SK-N-SH treated with all-trans-retinoic acid at 6 μM for 48 hours (cell line): ENCODE results near the gene SUSD4.

ENCODE experiments used
- ATAC-seq: fragments of 200-7000 bp; cut with Tn5 transposase; 3 replicates; pipeline ENCODE4 v1.9.1; 2020; ENCODE audit warnings: mild to moderate bottlenecking, moderate library complexity
- ARNTL ChIP-seq: fragments of 450-650 bp; formaldehyde crosslinking; IDR thresholded peaks from 2 replicates; pipeline ENCODE4 v1.5.0; 2020; ENCODE audit warnings: low read depth, mild to moderate bottlenecking, moderate library complexity, borderline replicate concordance
- BACH2 ChIP-seq: fragments of 250-450 bp; sonication (Bioruptor Pico); IDR thresholded peaks from 2 replicates; pipeline ENCODE4 v1.9.0; 2021; ENCODE audit warnings: mild to moderate bottlenecking, borderline replicate concordance
- CSDC2 ChIP-seq: fragments of 250-450 bp; sonication (Bioruptor Pico); IDR thresholded peaks from 2 replicates; pipeline ENCODE4 v1.5.0; 2020; ENCODE audit warnings: mild to moderate bottlenecking, moderate library complexity
- ESRRG ChIP-seq: fragments of 250-450 bp; sonication (Bioruptor Pico); IDR thresholded peaks from 2 replicates; pipeline ENCODE4 v1.6.1; 2021; ENCODE audit warnings: mild to moderate bottlenecking
- GLIS3 ChIP-seq: fragments of 250-450 bp; sonication (Bioruptor Pico); IDR thresholded peaks from 2 replicates; pipeline ENCODE4 v1.5.0; 2020; ENCODE audit warnings: mild to moderate bottlenecking, moderate library complexity
- OSR1 ChIP-seq: fragments of 250-450 bp; sonication (Bioruptor Pico); IDR thresholded peaks from 2 replicates; pipeline ENCODE4 v1.8.0; 2022; ENCODE audit warnings: moderate library complexity, mild to moderate bottlenecking, inconsistent platforms
- POU6F1 ChIP-seq: fragments of 250-450 bp; sonication (Bioruptor Pico); IDR thresholded peaks from 2 replicates; pipeline ENCODE4 v1.8.0; 2021; ENCODE audit warnings: low read depth, mild to moderate bottlenecking, moderate library complexity, borderline replicate concordance
- PPARA ChIP-seq: fragments of 250-450 bp; sonication (Bioruptor Pico); IDR thresholded peaks from 2 replicates; pipeline ENCODE4 v1.5.0; 2020; ENCODE audit warnings: mild to moderate bottlenecking, borderline replicate concordance
- RARB ChIP-seq: fragments of 250-450 bp; sonication (Bioruptor Pico); IDR thresholded peaks from 2 replicates; pipeline ENCODE4 v1.8.0; 2021; ENCODE audit warnings: mild to moderate bottlenecking, moderate library complexity
- SNAI2 ChIP-seq: fragments of 250-450 bp; sonication (Bioruptor Pico); IDR thresholded peaks from 2 replicates; pipeline ENCODE4 v1.5.0; 2020; ENCODE audit warnings: mild to moderate bottlenecking, moderate library complexity
- TCF4 ChIP-seq: fragments of 250-450 bp; sonication (Bioruptor Pico); IDR thresholded peaks from 2 replicates; pipeline ENCODE4 v1.8.0; 2021; ENCODE audit warnings: mild to moderate bottlenecking, moderate library complexity, borderline replicate concordance
- TOX ChIP-seq: fragments of 250-450 bp; sonication (Bioruptor Pico); IDR thresholded peaks from 2 replicates; pipeline ENCODE4 v1.8.0; 2021; ENCODE audit warnings: mild to moderate bottlenecking, moderate library complexity, borderline replicate concordance
- TSHZ2 ChIP-seq: fragments of 250-450 bp; sonication (Bioruptor Pico); IDR thresholded peaks from 2 replicates; pipeline ENCODE4 v1.5.0; 2020; ENCODE audit warnings: mild to moderate bottlenecking, moderate library complexity
- ZC3H10 ChIP-seq: fragments of 250-450 bp; sonication (Bioruptor Pico); IDR thresholded peaks from 2 replicates; pipeline ENCODE4 v1.5.1; 2021; ENCODE audit warnings: mild to moderate bottlenecking, moderate library complexity
- ZFP3 ChIP-seq: fragments of 250-450 bp; sonication (Bioruptor Pico); IDR thresholded peaks from 2 replicates; pipeline ENCODE4 v1.5.0; 2020; ENCODE audit warnings: mild to moderate bottlenecking, moderate library complexity
- ZFP30 ChIP-seq: fragments of 450-650 bp; formaldehyde crosslinking; IDR thresholded peaks from 2 replicates; pipeline ENCODE4 v1.5.0; 2022; ENCODE audit warnings: mild to moderate bottlenecking, moderate library complexity
- ZNF565 ChIP-seq: fragments of 450-650 bp; formaldehyde crosslinking; conservative IDR thresholded peaks from 2 replicates; pipeline ENCODE4 v1.5.0; 2020; ENCODE audit warnings: low read depth, mild to moderate bottlenecking, moderate library complexity
- ZNF70 ChIP-seq: fragments of 450-650 bp; formaldehyde crosslinking; IDR thresholded peaks from 2 replicates; pipeline ENCODE4 v1.5.0; 2020; ENCODE audit warnings: mild to moderate bottlenecking, moderate library complexity
- TF ChIP-seq, protein P1 (sequence below): fragments of 250-450 bp; sonication (Bioruptor Pico); IDR thresholded peaks from 2 replicates; pipeline ENCODE4 v1.8.0; 2020; ENCODE audit warnings: mild to moderate bottlenecking, moderate library complexity, borderline replicate concordance
- TF ChIP-seq, protein P2 (sequence below): fragments of 250-450 bp; sonication (Bioruptor Pico); IDR thresholded peaks from 2 replicates; pipeline ENCODE4 v1.5.1; 2021; ENCODE audit warnings: mild to moderate bottlenecking, moderate library complexity

SUSD4 gene

DNA sequence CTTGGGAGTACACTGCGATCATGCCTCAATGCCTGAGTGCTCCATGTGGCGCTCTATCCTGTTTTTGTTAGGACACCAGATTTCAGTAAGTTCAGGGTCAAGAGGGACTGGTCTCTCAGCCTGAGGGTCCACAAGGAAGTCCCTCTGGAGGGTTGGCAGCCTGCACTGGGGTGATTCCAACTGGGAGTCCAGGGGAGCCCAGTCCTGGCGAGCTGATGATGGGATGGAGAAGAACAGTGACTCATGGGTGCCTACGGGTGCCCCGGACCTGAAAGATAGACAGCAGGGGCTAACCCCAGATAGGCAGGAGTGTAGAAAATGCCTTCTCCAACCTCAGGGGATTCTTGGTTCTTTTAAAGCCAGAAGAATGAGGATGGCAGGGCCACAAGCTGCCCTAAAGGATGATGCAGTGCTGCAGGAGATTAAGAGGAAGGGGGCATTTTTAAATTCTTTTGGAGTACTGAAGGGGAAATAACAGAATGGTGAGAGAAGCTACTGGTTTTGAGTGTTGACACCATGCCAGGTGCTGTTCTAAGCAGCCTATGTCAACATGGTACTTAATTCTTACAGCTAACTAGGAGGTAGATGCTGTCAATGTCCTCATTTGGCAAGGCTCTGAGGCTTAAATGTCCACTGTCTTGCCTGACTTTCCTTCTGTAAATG, 152.5 kb downstream of the SUSD4 start:
- TF ChIP-seq ZNF565 (CRISPR knock-in tag) (no peak), ESRRG (no peak), BACH2 (CRISPR knock-in tag) (no peak), POU6F1 (CRISPR knock-in tag) (no peak), GLIS3 (no peak), ZFP3 (CRISPR knock-in tag) (no peak), ARNTL (CRISPR knock-in tag) (no peak), SNAI2 (no peak), OSR1 (no peak), ZC3H10 (no peak)
- ATAC-seq: no peak

GRCh38 chr1:223210788-223211120, 153.2 kb downstream of the SUSD4 start:
- no peak for TF ChIP-seq ESRRG
- no peak for TF ChIP-seq CSDC2 (CRISPR knock-in tag)
- no peak for TF ChIP-seq PPARA (CRISPR knock-in tag)
- TF ChIP-seq, protein P1, sequence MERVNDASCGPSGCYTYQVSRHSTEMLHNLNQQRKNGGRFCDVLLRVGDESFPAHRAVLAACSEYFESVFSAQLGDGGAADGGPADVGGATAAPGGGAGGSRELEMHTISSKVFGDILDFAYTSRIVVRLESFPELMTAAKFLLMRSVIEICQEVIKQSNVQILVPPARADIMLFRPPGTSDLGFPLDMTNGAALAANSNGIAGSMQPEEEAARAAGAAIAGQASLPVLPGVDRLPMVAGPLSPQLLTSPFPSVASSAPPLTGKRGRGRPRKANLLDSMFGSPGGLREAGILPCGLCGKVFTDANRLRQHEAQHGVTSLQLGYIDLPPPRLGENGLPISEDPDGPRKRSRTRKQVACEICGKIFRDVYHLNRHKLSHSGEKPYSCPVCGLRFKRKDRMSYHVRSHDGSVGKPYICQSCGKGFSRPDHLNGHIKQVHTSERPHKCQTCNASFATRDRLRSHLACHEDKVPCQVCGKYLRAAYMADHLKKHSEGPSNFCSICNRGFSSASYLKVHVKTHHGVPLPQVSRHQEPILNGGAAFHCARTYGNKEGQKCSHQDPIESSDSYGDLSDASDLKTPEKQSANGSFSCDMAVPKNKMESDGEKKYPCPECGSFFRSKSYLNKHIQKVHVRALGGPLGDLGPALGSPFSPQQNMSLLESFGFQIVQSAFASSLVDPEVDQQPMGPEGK (CRISPR knock-in tag): no peak
- TF ChIP-seq TCF4 (CRISPR knock-in tag): no peak
- TF ChIP-seq ZNF70 (CRISPR knock-in tag): no peak
- no peak for TF ChIP-seq RARB (CRISPR knock-in tag)
- no peak for TF ChIP-seq ZNF565 (CRISPR knock-in tag)
- TF ChIP-seq TSHZ2 (CRISPR knock-in tag): no peak
- TF ChIP-seq TOX (CRISPR knock-in tag): no peak
- TF ChIP-seq ARNTL (CRISPR knock-in tag): no peak
- no peak for TF ChIP-seq SNAI2
- TF ChIP-seq GLIS3: no peak
- no peak for TF ChIP-seq BACH2 (CRISPR knock-in tag)
- TF ChIP-seq ZC3H10: no peak
- TF ChIP-seq ZFP30: no peak
- TF ChIP-seq, protein P2, sequence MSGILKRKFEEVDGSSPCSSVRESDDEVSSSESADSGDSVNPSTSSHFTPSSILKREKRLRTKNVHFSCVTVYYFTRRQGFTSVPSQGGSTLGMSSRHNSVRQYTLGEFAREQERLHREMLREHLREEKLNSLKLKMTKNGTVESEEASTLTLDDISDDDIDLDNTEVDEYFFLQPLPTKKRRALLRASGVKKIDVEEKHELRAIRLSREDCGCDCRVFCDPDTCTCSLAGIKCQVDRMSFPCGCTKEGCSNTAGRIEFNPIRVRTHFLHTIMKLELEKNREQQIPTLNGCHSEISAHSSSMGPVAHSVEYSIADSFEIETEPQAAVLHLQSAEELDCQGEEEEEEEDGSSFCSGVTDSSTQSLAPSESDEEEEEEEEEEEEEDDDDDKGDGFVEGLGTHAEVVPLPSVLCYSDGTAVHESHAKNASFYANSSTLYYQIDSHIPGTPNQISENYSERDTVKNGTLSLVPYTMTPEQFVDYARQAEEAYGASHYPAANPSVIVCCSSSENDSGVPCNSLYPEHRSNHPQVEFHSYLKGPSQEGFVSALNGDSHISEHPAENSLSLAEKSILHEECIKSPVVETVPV: no peak
- no peak for ATAC-seq

DNA sequence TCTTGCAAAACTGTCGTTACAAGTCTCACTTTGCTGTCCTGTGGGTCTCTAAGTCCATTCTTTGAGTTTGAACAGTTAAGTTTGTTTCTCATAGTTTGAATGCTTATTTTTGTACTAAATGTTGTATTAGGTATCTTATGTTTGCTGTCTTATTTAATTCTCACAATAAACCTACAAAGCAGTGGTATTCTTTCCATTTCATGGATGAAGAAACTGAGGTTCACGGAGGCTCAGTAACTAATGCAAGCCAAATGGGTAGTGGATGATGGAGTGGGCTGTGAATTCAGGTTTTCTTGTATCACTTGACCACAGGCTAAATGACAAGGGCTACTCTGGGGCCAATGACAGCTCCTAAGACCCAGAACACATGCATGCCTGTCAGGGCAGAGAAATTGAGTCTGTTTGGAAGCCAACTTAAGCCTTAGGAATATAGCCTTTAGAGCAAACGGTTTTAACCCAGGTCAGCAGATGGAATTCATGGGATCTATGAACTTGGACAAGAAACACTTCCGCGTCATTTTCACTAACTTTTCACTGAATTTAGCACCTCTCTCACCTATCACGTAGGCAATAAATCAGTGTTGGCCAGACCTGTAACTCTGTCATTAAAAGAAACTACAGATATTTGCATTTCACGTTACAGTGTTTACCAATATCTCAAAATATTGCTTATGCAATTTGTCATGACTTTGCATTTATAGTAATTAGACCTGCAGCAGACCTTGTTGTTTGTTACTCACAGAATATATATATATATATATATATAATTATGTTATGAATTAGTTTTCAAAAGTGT, 153.8 kb downstream of the SUSD4 start:
- ATAC-seq: no peak
- TF ChIP-seq ZFP3 (CRISPR knock-in tag): no peak
- TF ChIP-seq, protein P1 (CRISPR knock-in tag): no peak
- TF ChIP-seq ARNTL (CRISPR knock-in tag): no peak
- no peak for TF ChIP-seq TCF4 (CRISPR knock-in tag)
- no peak for TF ChIP-seq BACH2 (CRISPR knock-in tag)
- TF ChIP-seq CSDC2 (CRISPR knock-in tag): no peak
- no peak for TF ChIP-seq RARB (CRISPR knock-in tag)
- TF ChIP-seq, protein P2: no peak
